Measurements from ENCODE around the gene POLR1G.

POLR1G gene

DNA sequence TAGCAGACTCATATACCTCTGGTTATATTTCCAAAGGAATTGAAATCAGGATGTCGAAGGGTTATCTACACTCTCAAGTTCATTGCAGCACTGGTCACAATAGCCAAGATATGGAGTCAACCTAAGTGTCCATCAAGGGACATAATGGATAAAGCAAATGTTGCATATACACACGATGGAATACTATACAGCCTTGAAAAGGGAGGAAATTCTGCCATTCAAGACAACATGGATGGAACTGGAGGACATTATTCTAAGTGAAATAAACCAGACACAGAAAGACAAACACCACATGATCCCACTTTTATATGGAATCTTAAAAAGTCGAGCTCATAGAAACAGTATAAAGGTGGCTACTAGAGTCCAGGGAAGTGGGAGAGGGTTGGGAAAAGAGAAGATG lies 30.9 kb downstream of the POLR1G start:
- TF ChIP-seq, protein P1, sequence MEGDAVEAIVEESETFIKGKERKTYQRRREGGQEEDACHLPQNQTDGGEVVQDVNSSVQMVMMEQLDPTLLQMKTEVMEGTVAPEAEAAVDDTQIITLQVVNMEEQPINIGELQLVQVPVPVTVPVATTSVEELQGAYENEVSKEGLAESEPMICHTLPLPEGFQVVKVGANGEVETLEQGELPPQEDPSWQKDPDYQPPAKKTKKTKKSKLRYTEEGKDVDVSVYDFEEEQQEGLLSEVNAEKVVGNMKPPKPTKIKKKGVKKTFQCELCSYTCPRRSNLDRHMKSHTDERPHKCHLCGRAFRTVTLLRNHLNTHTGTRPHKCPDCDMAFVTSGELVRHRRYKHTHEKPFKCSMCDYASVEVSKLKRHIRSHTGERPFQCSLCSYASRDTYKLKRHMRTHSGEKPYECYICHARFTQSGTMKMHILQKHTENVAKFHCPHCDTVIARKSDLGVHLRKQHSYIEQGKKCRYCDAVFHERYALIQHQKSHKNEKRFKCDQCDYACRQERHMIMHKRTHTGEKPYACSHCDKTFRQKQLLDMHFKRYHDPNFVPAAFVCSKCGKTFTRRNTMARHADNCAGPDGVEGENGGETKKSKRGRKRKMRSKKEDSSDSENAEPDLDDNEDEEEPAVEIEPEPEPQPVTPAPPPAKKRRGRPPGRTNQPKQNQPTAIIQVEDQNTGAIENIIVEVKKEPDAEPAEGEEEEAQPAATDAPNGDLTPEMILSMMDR (IDR thresholded peaks at IDR 0.05), result no peak

DNA sequence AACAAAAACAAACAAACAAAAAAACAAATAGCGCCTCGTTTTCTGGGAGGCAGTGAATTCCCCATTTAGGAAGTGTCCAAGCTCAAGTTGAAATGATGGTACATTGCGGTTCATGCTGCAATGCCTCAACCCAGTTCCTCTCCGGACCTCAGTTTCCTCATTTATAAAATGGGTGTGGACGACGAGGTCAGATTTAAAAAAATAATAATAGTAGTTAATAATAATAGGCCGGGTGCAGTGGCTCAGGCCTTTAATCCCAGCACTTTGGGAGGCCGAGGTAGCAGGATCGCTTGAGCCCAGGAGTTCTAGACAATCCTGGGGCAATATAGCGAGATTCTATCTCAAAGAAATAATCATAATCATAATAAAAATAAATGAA lies 32.7 kb downstream of the POLR1G start:
- TF ChIP-seq, protein P1 (IDR thresholded peaks at IDR 0.05), result no peak

DNA sequence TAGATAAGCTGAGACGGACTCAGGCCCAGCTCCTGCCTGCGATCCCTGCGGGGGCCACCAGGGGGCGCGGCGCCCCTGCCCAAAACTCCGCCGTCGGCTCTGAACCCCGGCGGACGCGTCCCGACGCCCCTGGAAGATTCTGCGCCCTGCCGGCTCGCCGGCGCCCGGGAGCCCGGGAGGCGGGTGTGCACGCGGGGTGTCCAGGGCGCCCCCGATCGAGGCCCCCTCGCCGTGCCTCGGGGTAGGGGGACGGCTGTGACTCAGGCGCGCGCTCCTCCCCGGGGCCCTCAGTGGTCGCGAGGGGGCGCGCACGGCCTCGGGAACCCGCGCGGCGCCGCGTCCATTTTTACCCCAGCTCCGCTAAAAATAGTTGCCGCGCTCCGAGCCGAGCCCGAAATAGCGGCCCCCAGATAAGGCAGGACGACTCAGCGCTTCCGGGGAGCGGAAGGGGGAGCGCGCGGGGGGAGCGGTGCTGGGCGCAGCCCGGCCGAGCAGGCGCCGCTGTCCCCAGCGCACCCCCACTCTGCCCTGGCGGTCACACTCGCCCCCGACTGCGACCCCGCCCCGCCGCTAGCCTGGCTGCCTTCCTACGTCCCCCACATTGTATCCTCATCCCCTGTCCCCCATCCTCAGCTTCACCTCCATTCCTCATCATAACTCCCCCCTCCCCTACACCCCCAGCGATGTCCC lies 33.3 kb downstream of the POLR1G start:
- TF ChIP-seq, protein P1 (IDR thresholded peaks at IDR 0.05), result peak; percentile 79

DNA sequence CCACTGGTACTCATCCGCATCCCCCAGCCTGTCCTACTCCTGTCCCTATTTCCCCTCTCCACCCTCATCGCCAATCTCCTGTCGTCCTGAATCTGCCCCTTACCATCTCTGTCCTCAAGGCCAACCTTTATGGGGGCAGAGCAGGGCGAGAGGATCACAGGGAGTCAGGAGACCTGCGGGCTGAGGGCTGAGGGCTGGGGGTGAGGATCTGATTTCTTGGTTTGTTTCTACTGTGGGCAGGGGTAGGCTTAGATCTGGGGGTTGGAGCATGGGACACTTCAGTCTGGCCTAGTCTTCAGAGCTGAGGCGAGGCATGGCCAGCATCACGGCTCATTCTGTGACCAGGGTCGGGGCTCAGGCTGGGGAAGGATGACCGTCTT lies 33.8 kb downstream of the POLR1G start:
- TF ChIP-seq, protein P1 (IDR thresholded peaks at IDR 0.05), result no peak

DNA sequence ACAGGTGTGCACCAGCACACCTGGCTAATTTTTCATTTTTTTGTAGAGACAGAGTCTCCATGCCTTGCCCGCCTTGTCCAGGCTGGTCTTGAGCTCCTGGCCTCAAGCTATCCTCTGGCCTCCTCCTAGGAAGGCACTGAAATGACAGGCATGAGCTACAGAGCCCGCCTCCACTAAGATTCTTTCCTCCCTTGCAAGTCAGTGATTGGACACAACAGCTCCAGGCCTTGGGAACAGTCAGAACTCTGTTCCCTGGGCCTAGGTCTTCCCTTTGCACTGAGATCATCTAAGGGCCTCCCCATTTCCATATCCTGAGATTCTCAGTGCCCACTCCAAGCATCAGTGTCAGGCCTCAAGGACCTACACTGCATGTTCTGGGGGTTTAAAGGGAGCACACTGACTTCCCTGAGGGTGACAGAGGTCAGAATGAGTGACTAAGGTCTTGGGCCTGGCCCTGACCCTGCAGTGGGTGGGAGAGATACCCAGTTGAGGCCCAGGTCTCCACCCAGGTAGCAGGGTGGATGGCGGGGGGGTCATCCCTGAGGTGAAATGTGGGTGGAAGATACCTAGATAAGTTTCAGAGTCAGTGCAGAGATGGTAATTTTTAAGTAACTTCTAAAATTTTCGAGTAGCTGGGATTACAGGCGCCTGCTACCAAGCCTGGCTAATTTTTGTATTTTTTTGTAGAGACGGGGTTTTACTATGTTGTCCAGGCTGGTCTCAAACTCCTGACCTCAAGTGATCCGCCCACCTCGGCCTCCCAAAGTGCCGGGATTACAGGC lies 34.6 kb downstream of the POLR1G start:
- TF ChIP-seq, protein P1 (IDR thresholded peaks at IDR 0.05), result no peak

DNA sequence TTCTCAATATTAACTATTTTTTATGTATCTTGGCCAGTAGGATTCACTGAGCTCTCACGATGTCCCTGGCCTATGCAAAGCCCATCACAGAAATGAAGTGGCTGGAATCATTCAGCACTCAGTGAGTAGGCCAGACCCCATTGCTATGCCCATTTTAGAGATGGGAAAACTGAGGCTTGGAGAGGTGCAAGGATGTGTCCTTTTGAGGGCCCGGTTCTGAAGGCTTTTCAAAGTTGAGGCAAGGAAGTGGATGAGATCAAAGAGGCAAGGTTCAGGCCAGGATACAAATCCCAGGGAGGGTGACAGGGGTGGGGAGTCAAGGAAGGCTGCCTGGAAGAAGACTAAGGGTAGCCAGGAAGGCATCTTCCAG lies 35.9 kb downstream of the POLR1G start:
- TF ChIP-seq, protein P1 (IDR thresholded peaks at IDR 0.05), result no peak

DNA sequence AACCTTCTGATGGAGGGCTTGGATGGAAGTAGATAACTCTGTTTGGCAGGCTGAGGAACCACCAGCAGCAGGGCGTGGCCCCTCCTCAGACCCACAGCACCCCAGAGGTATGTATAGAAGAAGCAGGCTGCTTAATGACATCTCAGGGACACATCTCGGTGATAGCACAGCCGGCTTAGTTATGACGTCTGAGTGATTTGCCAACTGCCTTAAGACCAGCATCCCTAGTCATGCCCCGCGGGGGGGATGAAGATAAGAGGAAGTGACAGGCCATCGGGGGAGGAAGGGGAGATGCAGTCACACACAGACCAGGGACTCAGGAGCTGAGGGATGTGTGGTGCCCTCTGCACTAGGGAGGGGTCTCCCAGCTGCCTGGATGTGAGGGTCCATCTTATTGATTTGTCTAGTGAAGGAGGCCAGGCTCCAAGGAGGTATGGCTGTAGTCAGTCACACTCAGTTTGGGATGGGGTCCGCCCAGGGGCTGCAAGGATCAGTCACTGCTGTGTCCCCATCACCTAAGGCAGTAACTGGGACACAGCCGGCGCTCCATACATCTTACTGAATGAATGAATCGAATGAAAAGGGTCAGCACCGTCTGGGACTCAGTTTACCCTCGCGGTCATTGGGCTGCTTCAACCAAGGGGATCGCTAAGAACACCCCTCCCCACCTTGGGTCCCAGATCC lies 36.5 kb downstream of the POLR1G start:
- TF ChIP-seq, protein P1 (IDR thresholded peaks at IDR 0.05), result no peak

Data from LNCAP (cell line).